Thyroid gland (tissue), 4 donors: ENCODE data around the gene NFIB.

Experiments
- POLR2A ChIP-seq, 2 donors: fragments of 450-650 bp; IDR thresholded peaks; one replicate each; pipeline ENCODE4 v1.6.1; 2017; ENCODE audit warnings: antibody characterized with exemption in 2 of 2, mild to moderate bottlenecking in 2 of 2, moderate library complexity in 1 of 2
- TF ChIP-seq, protein P1 (sequence below), 6 experiments: fragments of 200-600 bp in 3 of 6; fragments of 450-650 bp in 3 of 6; sonication (generic) in 3 of 6; IDR thresholded peaks; one replicate each; pipeline ENCODE4 v1.5.1; 2016 to 2019; ENCODE audit warnings: antibody characterized with exemption in 6 of 6, mild to moderate bottlenecking in 2 of 6, inconsistent platforms in 1 of 6, moderate library complexity in 1 of 6

DNA sequence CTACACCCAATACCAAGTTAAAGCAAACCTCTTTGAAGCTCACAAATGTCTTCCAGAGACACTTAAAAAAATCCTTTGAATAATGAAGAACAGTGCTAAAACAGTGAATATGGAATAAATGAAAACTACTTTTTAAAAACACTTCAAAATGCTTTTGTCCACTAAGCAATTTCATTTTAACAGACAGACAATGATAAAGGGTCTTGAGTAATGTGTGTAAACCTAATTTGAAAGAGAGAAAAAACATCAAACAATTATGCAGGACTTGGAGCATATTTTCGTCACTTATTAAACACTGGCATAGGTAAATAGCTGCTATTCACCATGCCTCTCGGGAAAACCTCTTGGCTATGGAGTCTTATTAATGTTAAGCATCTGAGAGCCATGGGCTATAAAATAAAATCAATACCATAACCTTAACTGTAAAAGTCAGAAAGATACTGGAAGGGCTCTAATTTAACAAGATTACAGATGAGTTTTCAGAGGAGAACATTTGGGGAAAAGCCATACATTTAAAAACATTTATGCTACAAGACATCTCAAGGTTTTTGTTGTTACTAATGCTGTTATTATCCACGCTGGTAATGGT lies 177.8 kb downstream of the NFIB start:
- TF ChIP-seq, protein P1, sequence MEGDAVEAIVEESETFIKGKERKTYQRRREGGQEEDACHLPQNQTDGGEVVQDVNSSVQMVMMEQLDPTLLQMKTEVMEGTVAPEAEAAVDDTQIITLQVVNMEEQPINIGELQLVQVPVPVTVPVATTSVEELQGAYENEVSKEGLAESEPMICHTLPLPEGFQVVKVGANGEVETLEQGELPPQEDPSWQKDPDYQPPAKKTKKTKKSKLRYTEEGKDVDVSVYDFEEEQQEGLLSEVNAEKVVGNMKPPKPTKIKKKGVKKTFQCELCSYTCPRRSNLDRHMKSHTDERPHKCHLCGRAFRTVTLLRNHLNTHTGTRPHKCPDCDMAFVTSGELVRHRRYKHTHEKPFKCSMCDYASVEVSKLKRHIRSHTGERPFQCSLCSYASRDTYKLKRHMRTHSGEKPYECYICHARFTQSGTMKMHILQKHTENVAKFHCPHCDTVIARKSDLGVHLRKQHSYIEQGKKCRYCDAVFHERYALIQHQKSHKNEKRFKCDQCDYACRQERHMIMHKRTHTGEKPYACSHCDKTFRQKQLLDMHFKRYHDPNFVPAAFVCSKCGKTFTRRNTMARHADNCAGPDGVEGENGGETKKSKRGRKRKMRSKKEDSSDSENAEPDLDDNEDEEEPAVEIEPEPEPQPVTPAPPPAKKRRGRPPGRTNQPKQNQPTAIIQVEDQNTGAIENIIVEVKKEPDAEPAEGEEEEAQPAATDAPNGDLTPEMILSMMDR (IDR thresholded peaks at IDR 0.05), result no peak
- TF ChIP-seq POLR2A (IDR thresholded peaks at IDR 0.05), result no peak
